ENCODE data around the gene NF1.
"Not testable (repeated sequence)": the region's sequence is repeated elsewhere in the genome, so short reads cannot be mapped to it uniquely, and the experiment has no call there.

NF1 gene

GRCh38 chr17:31122746-31123145, 28.0 kb downstream of the NF1 start:
- DNase-seq: no peak

GRCh38 chr17:31126318-31126717, 31.5 kb downstream of the NF1 start:
- DNase-seq: no peak

DNA sequence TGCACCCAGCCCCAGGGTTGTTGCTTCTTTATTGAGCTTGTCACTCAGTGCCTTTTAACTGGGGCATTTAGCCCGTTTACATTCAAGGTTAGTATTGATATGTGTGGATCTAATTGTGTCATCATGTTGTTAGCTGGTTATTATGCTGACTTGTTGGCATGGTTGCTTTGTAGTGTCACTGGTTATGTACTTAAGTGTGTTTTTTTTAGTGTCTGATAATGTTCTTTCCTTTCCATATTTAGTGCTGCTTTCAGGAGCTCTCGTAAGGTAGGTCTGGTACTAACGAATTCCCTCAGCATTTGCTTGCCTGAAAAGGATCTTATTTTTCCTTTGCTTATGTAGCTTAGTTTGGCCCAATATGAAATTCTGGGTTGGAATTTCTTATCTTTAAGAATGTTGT, 33.5 kb downstream of the NF1 start:
- no peak for DNase-seq

DNA sequence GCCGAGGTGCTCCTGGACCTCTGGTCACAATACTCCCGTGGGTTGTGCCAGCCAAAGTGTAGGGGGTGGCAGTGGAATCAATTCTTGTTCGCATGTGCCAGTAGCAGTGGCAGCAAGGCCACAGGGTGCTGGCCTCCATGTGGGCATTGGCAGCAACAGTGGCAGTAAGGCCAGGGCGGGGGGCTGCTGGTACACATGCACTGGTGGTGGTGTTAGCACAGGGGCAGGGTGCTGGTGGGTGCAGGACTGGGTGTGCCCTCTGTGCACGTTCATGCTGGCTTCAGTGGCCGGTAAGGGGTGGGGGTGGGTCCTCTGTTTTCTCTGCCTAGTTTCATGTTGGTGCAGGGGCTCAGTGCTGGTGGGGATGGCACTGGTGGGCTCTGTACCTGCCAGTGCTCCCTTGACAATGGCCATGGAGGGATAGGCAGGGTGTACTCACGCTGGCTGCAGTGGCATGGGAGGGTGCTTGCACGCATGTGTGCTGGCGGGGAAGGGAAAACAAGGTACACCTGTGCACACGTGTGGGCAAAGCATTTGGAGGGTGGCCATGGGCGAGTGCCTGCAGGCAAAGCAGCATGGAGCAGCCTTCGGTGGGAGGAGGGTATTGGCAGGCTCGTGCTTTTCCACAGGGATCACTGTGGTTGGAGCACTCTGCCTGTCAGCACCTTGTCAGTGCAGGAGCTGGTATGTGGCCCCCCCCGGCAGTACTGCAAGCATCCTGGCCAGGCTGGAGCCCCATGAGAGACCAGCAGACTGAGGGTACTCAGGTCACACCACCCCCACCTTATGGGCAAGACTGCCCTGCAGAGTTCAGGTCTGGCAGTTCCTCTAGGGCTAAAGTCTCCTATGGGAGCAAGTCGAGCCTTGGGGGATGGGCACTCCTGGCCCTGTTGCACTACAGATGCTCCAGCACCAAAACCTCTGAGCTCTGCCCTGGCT, 35.8 kb downstream of the NF1 start:
- no peak for DNase-seq

DNA sequence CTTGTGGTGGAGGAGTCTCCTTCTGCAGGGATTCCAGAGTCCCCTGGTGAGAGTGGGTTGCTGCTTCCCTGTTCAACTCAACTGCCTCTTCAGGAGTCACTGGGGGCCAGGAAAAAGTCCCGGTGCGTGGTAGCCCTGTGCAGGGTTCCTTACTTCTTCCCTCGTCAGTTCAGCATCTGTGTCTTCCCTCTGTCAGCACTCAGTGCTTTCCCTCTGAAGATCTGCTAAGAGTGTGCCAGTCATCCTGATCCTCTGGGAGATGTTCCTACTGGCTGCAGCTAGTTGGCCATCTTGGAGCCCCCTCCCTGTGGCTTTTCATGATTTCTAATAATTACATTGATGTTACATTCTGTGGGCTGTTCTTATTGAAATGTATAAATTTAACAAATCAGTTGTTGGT, 36.5 kb downstream of the NF1 start:
- DNase-seq: no peak

- DNase-seq: no peak
These were observed 38.2 kb downstream of the NF1 start for GRCh38 chr17:31132977-31133376.

GRCh38 chr17:31134576-31134975, 39.8 kb downstream of the NF1 start:
- no peak for DNase-seq

- DNase-seq: no peak
These were observed 41.5 kb downstream of the NF1 start for GRCh38 chr17:31136319-31136718.

- DNase-seq: no peak
These were observed 45.3 kb downstream of the NF1 start for GRCh38 chr17:31140111-31140510.

DNA sequence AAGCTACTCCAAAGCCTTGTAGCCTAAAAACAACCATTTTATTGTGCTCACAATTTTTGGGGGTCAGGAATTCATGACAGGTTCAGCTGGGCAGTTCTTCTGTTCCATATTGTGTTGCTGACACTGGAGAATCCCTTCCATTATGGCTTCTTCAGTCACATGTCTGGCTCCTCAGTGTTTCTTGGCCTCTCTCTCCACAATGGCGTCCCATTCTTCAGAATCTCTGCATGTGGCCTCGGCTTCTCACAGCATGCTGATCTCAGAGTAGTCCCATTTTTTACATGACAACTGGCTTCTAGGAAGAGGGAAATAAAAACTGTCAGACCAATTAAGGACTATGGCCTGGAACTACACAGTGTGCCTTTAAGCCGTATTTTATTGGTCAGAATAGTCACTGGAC, 49.7 kb downstream of the NF1 start:
- no peak for DNase-seq

- no peak for DNase-seq
These were observed 50.1 kb downstream of the NF1 start for GRCh38 chr17:31144836-31145235.

DNA sequence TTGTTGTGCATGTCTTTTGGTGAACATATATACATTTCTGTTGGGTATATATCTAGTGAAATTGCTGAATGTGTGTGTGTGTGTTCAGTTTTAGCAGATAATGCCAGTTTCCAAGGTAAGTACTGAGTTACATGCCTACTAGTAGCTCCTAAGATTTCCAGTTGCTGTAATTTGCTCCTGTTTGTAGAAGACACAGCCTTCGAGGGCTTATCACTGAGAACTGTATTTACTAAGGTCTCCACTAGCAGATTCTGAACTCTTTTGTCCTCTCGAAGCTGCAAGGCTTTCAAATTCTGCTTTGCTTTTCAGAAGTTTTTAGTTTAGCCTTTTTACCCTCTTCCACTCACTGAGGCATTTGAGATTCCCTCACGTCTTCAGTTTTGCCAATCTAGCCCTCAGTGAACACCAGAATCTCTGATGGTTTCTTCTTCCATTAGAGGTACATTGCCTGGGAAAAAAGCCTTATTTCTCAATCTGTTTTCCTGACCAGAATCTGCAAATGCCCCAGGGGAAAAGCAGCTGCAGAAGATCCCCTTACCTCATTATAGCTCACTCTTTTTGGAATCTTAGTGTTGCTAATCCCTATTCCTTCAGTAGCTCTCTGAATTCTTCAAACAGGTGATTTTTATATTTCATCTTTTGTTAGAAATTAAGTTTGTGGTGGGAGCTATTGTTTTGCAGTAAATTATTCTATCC, 52.9 kb downstream of the NF1 start:
- DNase-seq: no peak

GRCh38 chr17:31148205-31148604, 53.4 kb downstream of the NF1 start:
- no peak for DNase-seq

GRCh38 chr17:31152271-31152670, 57.5 kb downstream of the NF1 start:
- no peak for DNase-seq

DNA sequence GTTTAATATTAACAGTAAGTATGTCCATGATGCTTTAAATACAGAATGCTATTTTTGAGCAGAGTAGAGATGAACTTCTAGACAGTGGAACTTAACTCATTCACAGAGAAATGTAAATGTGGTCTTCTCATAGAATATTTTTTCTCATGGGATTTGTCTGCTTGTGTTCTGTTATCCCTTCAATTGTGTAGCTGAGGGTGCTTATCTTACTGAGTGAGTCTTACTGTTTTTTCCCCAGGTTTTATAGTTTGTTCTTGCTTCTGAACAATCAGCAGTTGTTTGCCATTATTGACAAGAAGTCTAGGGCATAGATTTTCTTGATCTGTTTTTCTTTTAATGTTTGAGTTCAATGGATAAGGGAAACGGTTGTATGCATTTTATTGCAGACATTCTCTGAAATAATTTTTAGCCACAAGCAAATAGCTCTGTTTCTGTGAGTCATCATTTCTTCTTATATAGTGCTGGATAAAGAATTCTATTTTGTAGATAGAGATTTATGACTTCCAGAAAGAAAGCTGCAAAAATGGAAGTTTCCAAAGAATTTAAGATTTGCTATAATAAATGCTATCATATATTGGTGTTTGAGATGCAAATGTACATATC, 60.5 kb downstream of the NF1 start:
- DNase-seq: no peak

DNA sequence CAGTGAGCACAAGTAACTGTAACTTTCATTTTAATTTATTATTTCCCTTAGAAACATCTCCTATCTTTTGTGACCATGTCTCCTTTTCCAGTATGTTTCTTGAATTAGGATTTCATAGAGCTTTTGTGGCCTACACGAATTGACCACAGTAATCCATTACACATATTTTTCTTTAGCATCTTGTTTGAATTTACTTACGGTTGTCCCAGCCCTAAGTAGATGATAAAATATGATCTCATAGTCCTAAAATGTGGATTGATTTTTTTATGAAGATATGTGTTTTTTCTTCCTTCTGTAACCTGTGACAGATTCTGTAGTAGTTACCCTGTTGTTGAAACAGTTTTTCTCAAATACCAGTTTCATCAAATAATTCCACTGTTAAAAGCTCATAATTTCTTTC, 61.5 kb downstream of the NF1 start:
- DNase-seq: no peak

GRCh38 chr17:31156864-31157263, 62.1 kb downstream of the NF1 start:
- not testable (repeated sequence) for DNase-seq

DNA sequence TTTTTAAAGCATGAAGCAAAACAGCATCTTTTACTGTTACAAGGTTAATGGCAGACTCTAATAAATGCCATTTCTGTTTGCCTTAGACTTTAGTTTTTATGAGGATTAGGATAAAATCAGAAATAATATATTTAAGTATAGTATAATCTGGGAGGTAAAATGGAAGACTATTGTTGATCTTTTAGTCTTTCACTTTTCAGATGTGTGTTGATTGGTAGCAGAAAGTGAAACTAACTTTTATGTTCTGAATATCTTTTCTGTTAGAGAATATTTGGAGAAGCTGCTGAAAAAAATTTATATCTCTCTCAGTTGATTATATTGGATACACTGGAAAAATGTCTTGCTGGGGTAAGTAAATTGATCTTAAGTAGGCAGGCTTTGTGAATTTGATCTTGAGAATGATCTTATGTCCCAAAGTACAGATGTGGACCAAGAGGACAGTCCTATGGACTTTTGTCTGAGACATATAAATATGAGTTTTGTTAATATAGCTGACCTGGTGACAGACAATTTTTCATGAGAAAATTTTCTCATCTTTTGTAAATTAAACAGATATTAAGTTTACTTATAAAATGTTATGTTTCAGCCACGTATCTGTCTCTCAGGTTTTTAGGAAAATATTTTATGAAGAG, 64.1 kb downstream of the NF1 start:
- no peak for DNase-seq

- no peak for DNase-seq
These were observed 68.5 kb downstream of the NF1 start for GRCh38 chr17:31163091-31163781.

DNA sequence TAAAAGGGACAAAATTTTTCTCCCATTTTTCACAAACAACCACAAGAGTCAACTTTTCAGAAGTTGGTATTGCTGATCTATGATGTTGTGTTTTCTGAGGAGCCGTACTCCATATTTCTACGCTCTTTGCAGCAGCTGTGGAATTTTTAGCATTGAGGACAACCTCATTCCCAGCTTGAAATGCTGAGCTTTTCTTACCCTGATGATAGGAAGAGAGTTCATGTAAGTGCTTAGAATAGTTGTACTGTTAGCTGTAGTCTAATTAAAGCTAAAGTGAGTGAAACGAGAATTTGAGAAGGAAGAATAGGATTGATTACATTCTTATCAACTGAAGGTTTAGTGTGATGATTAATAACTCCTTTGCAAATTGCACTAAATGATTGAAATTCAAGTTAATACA, 72.3 kb downstream of the NF1 start:
- no peak for DNase-seq

GRCh38 chr17:31171701-31172100, 76.9 kb downstream of the NF1 start:
- no peak for DNase-seq
